NOMO-1 (cell line): Measurements from ENCODE around the gene ANAPC13.

Source experiments
- DNase-seq, 2 experiments: peaks; one replicate each; lab custom pipeline; 2025; ENCODE audit not compliant: unreplicated experiment in 2 of 2; lab: John Stamatoyannopoulos, UW

ANAPC13 gene, protein sequence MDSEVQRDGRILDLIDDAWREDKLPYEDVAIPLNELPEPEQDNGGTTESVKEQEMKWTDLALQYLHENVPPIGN

DNA sequence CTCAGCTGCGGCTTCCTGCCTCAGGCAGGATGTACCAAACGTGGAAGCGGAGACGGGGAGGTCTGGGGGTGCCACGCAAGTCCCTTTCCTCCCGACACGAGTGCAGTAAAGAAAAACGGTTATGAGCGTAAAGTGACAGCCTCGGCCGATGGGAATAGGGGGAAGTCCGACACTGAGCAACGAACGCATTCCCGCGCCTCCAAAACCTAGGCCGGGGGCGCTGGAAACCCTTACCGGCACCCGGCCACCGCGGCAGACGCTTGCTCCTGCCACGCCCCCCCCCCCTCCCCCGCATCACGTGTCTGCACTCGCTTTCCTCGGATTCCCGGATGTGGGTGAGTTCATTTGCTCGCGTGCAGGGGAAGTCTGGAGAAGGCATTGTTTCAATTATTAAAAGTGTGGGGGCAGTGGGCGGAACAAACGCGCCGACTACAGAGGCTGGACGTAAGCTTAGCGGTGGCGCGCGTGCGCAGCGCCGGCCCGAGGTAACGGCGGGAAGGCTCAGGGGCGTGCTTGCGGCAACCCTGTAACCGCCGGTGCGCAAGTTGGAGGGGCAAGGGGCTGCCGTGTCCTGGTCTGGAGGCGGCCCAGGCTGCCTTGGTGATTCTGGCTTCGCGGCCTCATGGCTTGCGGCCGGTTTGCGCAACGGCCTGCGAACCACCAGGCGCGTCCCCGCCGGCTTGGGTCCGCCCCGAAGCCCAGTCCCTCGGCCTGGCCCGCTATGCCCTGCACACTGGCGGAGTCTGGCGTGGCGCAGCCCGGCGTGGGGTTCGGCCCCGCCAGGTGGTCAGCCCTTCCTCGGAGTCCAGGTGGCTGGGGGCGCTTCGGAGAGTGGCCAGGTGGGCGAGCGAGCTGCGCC lies at the start of gene ANAPC13, which contains the start of gene CEP63:
TSS of gene ANAPC13 (minus strand) at position 268 of the 859 bp plus-strand sequence. CDS start 3,081 bp downstream, outside the sequence.
TSS of gene CEP63 (plus strand) at position 340 of the 859 bp plus-strand sequence. CDS start 9,264 bp downstream, outside the sequence.
- DNase-seq, result peak; percentile 99

DNA sequence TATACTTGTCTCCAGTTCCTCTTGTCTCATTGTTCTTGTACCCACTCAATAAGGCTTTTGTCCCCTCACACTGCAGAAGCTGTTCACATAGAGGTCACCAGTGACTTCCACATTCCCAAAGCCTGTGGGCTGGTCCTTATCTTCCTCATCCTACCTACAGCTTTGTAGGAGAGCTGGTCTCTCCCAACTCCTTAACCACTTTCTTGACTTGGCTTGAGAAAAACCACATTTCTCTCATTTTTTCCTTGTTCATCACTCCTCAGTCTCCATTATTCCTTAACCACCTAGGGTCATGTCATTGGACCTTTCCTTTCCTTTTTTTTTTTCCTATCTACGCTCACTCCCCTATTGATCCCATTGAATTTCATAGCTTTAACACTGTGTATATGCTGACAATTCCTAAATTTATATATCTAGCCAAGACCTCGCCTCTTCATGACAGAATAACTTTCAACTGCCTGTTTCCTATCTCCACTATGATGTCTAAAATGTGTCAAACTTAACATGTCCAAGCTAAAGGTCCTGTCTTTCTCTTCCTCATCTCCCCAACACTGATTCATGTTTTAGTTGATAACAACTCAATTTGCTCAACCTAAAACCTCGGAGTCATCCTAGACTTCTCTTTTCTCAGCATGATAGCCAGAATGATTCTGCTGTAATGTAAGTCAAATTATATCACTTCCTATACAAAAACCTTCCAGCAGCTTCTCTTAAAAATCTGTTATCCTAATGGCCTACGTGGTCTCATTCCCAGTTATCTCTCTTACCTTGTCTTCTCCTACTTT lies 49.6 kb upstream of the ANAPC13 start:
- peak in 1 of 2 experiments; percentile 86 for DNase-seq

DNA sequence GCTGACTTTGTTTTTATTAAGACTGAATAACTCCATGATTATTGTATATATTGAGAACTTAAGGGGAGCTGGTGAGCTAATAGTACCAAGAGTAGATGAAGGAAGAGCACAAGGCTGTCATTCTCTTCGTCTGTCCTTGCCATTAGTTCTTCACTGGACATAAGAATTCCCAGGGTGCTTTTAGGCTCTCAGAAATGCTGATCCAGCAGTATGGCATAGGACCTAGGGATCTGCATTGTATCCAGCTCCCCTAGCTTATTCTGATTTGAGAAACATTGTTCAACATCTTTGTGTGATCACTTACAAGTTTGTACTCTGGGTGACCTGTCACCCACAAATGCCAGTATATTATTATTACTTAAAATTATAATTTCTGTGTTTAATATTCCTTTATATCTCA lies 47.7 kb upstream of the ANAPC13 start:
- DNase-seq, result no peak

DNA sequence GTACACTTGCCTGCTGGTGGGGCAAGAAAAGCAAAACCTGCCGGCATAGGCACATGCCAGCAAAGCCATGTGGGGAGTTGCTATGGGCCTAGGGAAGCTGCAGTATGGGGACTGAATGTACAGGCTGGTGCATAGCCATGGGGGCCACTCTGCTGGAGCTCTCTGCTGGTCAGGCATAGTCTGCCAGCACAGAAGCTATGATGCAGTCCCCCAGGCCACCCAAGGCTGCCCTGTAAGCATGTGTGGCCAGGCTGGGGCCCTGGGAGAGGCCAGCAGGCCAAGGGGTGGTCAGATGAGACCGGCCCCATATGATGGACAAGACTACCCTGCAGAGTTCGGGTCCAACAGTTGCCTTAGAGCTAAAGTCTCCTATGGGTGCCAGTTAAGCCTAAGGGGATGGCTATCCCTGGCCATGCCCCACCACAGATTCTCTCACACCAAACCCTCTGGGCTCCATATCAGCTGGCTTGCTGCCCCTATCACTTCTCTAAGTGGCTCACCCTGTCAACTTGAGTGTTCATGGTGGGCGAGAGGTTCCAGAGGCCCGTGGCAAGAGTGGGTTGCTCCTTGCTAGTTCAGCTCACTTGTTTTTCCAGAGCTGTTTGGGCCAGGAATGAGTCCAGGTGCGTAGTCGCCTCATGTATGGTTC lies 41.9 kb upstream of the ANAPC13 start:
- DNase-seq, result no peak

DNA sequence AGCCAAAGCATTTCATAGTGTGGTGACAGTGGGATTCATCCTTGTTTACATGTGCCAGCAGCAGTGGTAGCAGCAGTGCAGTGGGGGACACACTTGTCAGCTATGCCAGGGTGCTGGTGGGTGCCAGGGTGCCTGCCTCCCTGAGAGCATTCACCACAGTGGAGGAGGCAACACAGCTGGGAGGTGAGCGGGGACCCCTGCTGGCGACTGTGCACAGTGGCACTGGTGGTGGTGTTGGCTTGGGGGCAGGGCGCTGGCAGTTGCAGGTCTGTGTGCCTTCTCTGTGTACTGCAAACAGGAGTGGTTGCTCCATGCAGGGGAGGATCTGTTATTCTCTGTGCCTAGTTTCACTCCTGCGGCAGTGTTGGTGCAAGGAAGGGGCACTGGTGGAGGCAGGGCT lies 41.3 kb upstream of the ANAPC13 start:
- DNase-seq, result no peak

DNA sequence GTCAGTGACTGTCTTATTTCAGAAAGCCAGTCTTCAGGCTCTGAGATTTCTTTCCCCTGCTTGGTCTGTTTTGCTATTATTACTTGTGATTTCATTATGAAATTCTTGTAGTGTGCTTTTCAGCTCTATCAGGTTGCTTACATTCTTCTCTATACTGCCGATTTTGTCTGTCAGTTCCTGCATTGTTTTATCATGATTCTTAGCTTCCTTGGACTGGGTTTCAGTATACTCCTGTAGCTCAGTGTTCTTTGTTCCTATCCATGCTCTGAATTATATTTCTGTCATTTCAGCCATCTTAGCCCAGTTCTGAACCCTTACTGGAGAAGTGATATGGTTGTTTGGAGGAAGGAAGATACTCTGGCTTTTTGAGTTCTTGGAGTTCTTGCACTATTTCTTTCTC lies 40.5 kb upstream of the ANAPC13 start:
- DNase-seq, result no peak

DNA sequence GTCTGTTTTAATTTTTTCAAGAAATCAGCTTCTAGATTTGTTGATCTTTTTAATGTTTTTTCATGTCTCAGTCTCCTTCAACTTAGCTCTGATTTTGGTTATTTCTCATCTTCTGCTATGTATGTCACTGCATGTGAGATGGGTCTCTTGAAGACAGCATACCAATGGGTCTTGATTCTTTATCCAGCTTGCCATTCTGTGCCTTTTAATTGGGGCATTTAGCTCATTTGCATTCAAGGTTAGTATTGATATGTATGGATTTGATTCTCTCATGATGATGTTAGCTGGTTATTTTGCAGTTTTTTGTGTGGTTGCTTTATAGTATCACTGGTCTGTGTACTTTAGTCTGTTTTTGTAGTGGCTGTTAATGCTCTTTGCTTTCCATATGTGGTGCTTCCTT lies 39.5 kb upstream of the ANAPC13 start:
- no peak for DNase-seq

DNA sequence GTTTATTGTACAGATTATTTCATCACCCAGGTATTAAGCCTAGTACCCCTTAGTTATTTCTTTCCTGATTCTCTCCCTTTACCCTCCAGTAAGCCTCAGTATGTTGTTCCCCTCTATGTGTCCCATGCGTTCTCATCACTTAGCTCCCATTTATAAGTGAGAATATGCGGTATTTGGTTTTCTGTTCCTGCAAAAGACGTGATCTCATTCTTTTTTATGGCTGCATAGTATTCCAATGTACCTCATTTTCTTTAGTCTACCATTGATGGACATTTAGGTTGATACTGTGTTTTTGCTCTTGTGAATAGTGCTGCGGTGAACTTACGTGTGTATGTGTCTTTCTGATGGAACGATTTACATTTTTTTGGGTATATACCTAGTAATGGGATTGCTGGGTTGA lies 36.8 kb upstream of the ANAPC13 start:
- no peak for DNase-seq

DNA sequence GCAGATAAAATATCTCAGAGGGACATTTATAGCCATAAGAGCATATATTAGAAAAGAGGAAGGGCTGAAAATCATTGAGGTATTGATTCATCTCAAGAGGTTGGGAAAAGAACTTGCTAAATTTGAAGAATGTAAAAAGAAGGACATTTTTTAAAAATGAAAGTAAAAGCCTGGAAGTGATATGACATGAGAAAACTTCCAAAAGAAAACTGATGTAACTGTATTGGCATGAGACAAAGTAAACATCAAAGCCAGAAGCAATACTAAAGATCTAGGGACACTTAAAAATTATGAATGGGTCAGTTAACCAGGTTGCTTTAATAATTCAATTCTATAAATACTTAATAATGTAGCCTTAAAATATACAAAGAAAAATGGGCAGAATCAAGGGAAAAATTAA lies 32.0 kb upstream of the ANAPC13 start:
- peak in 1 of 2 experiments; percentile 15 for DNase-seq

DNA sequence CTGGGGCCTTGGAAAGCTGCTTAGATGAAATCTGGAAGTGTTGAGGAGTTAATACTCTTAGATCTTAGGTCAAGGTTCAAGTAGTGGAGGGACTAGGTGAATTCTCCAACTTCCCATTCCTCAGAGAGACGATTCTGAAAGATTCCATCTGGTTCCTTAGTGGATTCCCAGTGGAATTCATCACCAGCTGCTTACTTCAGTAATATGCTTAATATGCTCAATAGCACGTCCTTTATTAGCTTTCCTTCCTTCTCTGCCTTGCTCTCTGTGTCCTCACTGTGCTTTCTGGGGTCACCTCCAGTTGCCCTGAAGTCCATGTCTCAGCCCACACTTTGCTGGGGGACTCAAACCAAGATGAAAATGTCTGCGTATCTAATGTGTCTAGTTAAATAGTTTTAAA lies 31.1 kb upstream of the ANAPC13 start:
- no peak for DNase-seq

DNA sequence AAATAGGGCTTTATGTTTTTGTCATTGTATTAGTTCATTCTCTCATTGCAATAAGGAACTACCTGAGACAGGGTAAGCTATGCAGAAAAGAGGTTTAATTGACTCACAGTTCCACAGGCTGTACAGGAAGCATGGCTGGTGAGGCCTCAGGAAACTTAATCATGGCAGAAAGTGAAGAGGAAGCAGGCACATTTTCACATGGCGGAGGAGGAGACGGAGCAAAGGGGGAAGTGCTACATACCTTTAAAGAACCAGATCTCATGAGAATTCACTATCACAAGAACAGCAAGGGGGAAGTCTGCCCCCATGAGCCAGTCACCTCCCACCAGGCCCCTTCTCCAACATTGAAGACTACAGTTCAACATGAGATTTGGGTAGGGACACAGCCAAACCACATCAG lies 25.7 kb upstream of the ANAPC13 start:
- peak; percentile 9 to 22 for DNase-seq

DNA sequence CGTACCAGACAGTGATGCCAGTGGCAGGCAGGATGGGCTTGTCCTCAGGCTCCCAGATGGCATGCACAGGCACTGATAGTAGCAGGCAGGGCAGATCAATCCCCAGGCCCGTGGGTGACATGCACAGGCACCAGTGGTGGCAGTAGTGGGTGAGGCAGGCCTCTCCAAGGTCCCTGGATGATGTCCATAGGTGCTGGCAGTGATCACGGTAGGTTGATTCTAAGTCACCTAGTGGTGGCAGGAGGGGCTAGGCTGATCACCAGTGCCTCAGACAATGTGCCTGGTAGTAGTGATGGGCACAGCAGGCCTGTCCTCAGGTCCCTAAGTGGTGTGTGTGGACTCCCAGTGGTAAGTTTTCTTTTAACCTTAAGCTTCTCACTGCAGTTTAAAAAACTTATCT lies 19.7 kb upstream of the ANAPC13 start:
- DNase-seq, result no peak

DNA sequence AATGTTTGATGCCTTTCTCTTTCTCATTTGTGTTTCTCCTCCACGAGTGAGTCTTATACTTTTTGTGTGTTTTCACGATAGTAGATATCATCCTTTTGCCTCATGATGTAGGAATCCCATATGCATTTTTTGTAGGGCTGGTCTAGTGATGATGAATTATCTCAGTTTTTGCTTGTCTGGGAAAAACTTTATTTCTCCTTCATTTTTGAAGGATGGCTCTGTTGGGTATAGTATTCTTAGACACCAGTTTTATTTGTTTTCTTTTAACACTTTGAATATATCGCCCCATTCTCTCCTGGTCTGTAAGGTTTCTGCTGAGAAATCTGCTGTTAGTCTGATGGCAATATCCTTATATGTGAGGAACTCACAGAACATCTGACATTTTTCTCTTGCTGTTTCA lies 18.3 kb upstream of the ANAPC13 start:
- DNase-seq, result no peak

DNA sequence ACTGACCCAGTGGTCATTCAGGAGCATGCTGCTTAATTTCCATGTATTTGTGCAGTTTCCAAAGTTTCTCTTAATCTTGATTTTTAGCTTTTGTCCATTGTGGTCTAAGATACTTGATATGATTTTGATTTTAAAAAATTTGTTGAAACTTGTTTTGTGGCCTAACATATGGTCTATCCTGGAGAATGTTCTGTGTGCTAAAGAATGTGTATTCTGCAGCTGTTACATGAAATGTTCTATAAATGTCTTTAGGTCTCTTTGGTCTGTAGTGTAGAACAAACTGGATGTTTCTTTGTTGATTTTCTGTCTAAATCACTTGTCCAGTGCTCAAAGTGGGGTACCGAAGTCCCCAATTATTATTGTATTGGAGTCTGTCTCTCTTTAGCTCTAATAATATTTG lies 17.5 kb upstream of the ANAPC13 start:
- no peak for DNase-seq

DNA sequence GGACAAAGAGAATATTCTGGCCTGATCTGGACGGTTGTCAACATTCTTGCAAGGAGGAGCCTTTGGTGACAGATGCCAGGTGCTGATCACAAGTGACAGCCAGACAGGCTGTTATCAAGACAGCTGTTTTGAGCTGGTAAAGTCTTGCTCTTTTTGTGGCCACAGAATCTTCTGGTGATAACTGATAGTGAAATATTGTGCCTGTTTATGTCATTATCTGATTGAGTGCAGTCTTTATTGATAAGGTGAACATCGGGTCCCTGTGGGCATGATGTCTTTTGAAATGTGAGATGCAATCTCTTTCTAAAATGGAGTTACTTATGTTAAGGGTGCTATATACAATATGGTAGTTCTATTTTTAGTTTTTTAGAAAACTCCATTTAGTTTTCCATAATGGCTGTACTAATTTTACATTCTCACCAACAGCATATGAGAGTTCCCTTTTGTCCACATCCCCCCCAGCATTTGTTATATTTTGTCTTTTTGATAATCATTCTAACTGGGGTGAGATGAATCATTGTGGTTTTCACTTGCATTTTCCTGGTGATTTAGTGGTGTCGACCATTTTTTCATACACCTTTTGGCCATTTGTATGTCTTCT lies 10.8 kb upstream of the ANAPC13 start:
- DNase-seq, result no peak

DNA sequence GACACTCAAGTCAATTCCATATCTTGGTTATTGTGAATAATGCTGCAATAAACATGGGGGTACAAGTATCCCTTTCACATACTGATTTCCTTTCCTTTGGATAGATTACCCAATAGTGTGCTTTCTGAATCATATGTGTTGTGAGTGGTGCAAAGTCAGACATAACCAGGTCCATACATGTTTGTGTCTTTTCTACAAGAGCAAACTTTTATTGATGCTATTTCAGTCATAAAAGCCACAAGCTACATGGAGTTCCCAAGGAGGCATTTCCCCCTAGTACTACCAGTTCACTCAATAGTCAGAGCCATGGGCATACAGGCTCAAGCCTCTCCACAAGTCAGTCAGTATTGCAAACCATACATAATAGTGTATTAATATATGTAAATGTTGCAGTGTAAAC lies 10.2 kb upstream of the ANAPC13 start:
- DNase-seq, result no peak

DNA sequence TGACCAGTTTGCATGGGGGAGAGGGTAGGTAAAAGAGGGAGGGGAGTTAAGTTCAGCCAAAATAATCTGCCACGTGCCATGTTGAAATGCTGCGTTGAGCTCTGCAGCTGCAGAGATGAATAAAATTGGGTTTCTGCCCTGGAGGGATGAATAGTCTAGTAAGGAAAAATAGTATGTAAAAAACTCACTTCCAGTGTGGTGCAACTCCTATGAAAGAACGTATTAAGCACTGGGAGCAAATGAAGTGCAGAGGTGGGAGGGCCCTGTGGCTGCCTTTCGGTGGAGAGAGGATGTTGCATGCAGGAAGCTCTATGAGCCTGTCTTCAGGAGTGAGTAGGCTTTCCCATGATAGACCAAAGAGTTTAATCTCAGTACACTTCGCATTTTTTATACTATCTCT lies 8.7 kb upstream of the ANAPC13 start:
- peak in 1 of 2 experiments; percentile 13 for DNase-seq

DNA sequence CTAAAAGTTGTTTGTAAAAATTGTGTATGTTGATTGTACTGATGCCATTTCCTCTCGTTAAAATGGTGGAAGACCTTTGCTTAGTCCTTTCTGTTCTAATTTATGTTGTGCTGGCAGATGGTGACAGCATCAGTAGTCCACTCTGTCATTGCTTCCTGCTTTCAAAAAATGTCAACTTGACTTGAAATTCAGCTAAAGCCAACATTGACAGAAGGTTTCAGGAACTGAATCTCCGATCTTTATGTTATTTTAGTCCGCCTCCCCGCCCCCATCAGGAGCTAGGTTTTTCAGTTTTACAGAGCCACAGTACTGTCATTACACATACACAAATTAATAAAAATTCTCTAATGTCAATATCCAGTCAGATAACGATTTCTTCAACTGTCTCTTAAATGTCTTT lies 1.6 kb upstream of the ANAPC13 start:
- peak; percentile 79 to 97 for DNase-seq

DNA sequence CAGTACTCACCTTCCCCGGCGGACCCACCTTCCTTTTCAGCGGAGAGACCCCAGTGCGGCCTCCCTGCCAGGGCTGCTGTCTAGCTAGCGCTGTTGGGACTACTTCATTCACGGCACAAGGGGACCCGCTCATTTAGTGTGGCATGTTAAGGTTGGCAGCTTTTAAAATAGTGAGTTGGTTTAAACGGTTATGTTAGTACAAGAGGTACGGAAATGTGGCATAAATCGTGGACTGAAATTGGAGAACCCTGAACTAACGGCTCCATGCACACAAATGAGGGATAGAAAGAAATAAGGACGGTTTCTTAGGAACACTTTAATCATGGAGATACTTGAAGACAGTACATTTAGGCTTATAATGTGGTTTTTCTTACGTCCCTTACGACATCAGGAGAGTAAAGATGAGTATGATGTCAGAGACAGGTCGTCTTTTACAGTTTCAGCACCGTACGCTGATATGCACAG lies 824 bp upstream of the ANAPC13 start:
- DNase-seq, result peak in 1 of 2 experiments; percentile 44

DNA sequence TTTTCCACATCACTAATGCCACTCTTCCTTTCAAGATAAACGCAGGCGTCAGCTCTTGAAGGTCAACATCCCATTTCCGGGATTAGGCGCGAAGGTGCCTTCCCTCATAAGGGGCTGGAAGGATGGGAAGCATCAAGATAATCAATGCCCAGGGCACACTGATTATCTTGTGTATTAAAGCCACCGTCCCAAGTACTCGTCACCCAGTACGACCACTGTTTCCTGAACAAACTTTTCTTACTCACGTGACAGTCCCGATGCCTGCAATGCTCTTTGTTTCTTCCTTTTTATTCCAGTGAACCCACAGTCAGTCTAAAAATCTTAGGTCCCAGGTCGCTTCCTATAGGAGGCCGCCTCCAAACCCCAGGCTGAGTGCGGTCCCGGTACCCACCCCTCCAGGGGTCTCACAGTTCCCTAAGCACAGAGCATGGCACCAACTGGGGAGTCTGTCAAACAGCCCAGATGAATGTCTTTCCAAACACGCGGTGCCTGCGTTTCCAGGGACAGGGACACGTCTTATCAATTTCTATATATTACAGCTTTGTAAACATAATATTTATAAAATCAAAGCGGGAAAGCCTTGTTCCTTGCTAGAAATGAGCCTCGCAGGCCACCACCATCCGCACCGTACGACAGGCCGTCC lies 589 bp downstream of the ANAPC13 start:
- DNase-seq, result peak; percentile 27 to 61
